Mucosa of stomach (tissue), 1 donor: ENCODE measurements around the gene ID3.
"Not testable (repeated sequence)": the region's sequence is repeated elsewhere in the genome, so short reads cannot be mapped to it uniquely, and the experiment has no call there.

Source experiments
- H3K27me3 ChIP-seq: one replicate; pipeline ENCODE4 v1.7.0; 2013; ENCODE audit warnings: mild to moderate bottlenecking, low read length; ENCODE audit not compliant: control insufficient read depth, insufficient read depth
- H3K36me3 ChIP-seq: one replicate; pipeline ENCODE4 v1.7.0; 2013; ENCODE audit warnings: low read length; ENCODE audit not compliant: control insufficient read depth, insufficient read depth
- H3K4me1 ChIP-seq: one replicate; pipeline ENCODE4 v1.7.0; 2013; ENCODE audit warnings: mild to moderate bottlenecking, low read length; ENCODE audit not compliant: control insufficient read depth, insufficient read depth
- H3K4me3 ChIP-seq: one replicate; pipeline ENCODE4 v1.7.0; 2013; ENCODE audit warnings: low read length
- H3K9ac ChIP-seq: one replicate; pipeline ENCODE4 v1.7.0; 2013; ENCODE audit warnings: mild to moderate bottlenecking, low read length, moderate library complexity
- H3K9me3 ChIP-seq: one replicate; pipeline ENCODE4 v1.7.0; 2013; ENCODE audit warnings: mild to moderate bottlenecking, low read length, moderate library complexity; ENCODE audit not compliant: control insufficient read depth
- donor health status: Pancreatic carcinoma.

ID3 gene

GRCh38 chr1:23594149-23594907 is 35.0 kb upstream of the ID3 start:
- Histone ChIP-seq H3K9ac (no peak overlapping the region), H3K4me1 (peaks cover 4% of the 10 kb centered on the region), H3K9me3 (no peaks in the 10 kb centered on the region), H3K27me3 (no peaks in the 10 kb centered on the region), H3K36me3 (no peaks in the 10 kb centered on the region), H3K4me3 (no peak overlapping the region)

GRCh38 chr1:23593556-23594148 is 34.4 kb upstream of the ID3 start:
- Histone ChIP-seq H3K4me3 (no peak overlapping the region), H3K9me3 (no peaks in the 10 kb centered on the region), H3K36me3 (no peaks in the 10 kb centered on the region), H3K27me3 (no peaks in the 10 kb centered on the region), H3K4me1 (peaks cover 4% of the 10 kb centered on the region), H3K9ac (no peak overlapping the region)

GRCh38 chr1:23593042-23593521 is 33.8 kb upstream of the ID3 start:
- H3K27me3 ChIP-seq: no peaks in the 10 kb centered on the region
- no peak overlapping the region for H3K4me3 ChIP-seq
- no peaks in the 10 kb centered on the region for H3K9me3 ChIP-seq
- no peaks in the 10 kb centered on the region for H3K36me3 ChIP-seq
- peaks cover 4% of the 10 kb centered on the region for H3K4me1 ChIP-seq
- no peak overlapping the region for H3K9ac ChIP-seq

GRCh38 chr1:23592209-23592892 is 33.0 kb upstream of the ID3 start:
- no peak overlapping the region for H3K9ac ChIP-seq
- no peaks in the 10 kb centered on the region for H3K27me3 ChIP-seq
- H3K4me1 ChIP-seq: peaks cover 4% of the 10 kb centered on the region

GRCh38 chr1:23591460-23592208 is 32.3 kb upstream of the ID3 start:
- H3K4me3 ChIP-seq: no peak overlapping the region
- peaks cover 4% of the 10 kb centered on the region for H3K4me1 ChIP-seq
- no peaks in the 10 kb centered on the region for H3K36me3 ChIP-seq
- no peak overlapping the region for H3K9ac ChIP-seq
- no peaks in the 10 kb centered on the region for H3K9me3 ChIP-seq
- H3K27me3 ChIP-seq: no peaks in the 10 kb centered on the region

More at GRCh38 chr1:23592209-23592892, 33.0 kb upstream of the ID3 start:
- Histone ChIP-seq H3K9me3 (no peaks in the 10 kb centered on the region), H3K36me3 (no peaks in the 10 kb centered on the region), H3K4me3 (no peak overlapping the region)

GRCh38 chr1:23590058-23590783 is 30.9 kb upstream of the ID3 start:
- H3K4me3 ChIP-seq: no peak overlapping the region
- peaks cover 4% of the 10 kb centered on the region for H3K4me1 ChIP-seq
- no peak overlapping the region for H3K9ac ChIP-seq
- H3K36me3 ChIP-seq: no peaks in the 10 kb centered on the region
- no peaks in the 10 kb centered on the region for H3K27me3 ChIP-seq
- no peaks in the 10 kb centered on the region for H3K9me3 ChIP-seq

- peaks cover 4% of the 10 kb centered on the region for H3K4me1 ChIP-seq
- H3K4me3 ChIP-seq: no peak overlapping the region
- H3K27me3 ChIP-seq: no peaks in the 10 kb centered on the region
- no peaks in the 10 kb centered on the region for H3K36me3 ChIP-seq
- no peaks in the 10 kb centered on the region for H3K9me3 ChIP-seq
- H3K9ac ChIP-seq: no peak overlapping the region
These were observed 30.3 kb upstream of the ID3 start for GRCh38 chr1:23589585-23589986.

- no peaks in the 10 kb centered on the region for H3K9me3 ChIP-seq
These were observed 29.6 kb upstream of the ID3 start for GRCh38 chr1:23588749-23589548.

GRCh38 chr1:23585321-23586022 is 26.2 kb upstream of the ID3 start:
- no peaks in the 10 kb centered on the region for H3K36me3 ChIP-seq
- H3K27me3 ChIP-seq: no peaks in the 10 kb centered on the region
- no peak overlapping the region for H3K9ac ChIP-seq
- H3K4me1 ChIP-seq: no peaks in the 10 kb centered on the region
- H3K9me3 ChIP-seq: no peaks in the 10 kb centered on the region
- H3K4me3 ChIP-seq: no peak overlapping the region

More at GRCh38 chr1:23588749-23589548, 29.6 kb upstream of the ID3 start:
- H3K9ac ChIP-seq: no peak overlapping the region
- no peak overlapping the region for H3K4me3 ChIP-seq
- H3K27me3 ChIP-seq: no peaks in the 10 kb centered on the region
- H3K36me3 ChIP-seq: no peaks in the 10 kb centered on the region
- peaks cover 4% of the 10 kb centered on the region for H3K4me1 ChIP-seq

GRCh38 chr1:23583727-23584126 is 24.4 kb upstream of the ID3 start:
- not testable (repeated sequence) for H3K9me3 ChIP-seq, H3K27me3 ChIP-seq, H3K9ac ChIP-seq

More at GRCh38 chr1:23583727-23584126, 24.4 kb upstream of the ID3 start:
- H3K36me3 ChIP-seq, H3K4me1 ChIP-seq, H3K4me3 ChIP-seq: not testable (repeated sequence)
